HL-60 (cell line): ENCODE results near the gene IPO11.

Experiments used
- DNase-seq, 2 experiments: peaks; one replicate each; pipeline ENCODE4 v3.0.0-alpha.2; 2010 to 2020; ENCODE audit warnings: low read depth in 1 of 2, low spot score in 1 of 2
- H3K27ac ChIP-seq: fragments of 250-450 bp; sonication (Bioruptor Pico); replicated peaks from 2 replicates; pipeline ENCODE4 v1.5.1; 2020; ENCODE audit warnings: mild to moderate bottlenecking, moderate library complexity
- H3K27me3 ChIP-seq: fragments of 250-450 bp; sonication (Bioruptor Pico); 2 replicates; pipeline ENCODE4 v1.5.1; 2021; ENCODE audit warnings: mild to moderate bottlenecking, moderate library complexity; ENCODE audit not compliant: insufficient read depth, poor library complexity, severe bottlenecking
- H3K4me3 ChIP-seq: replicated peaks from 2 replicates; pipeline ENCODE4 v1.5.1; 2011; ENCODE audit warnings: mild to moderate bottlenecking, control low read depth, low read length; ENCODE audit not compliant: insufficient read depth
- GABPA ChIP-seq: IDR thresholded peaks from 2 replicates; pipeline ENCODE4 v1.6.1; 2012; ENCODE audit warnings: low read depth
- POLR2AphosphoS5 ChIP-seq: IDR thresholded peaks from 2 replicates; pipeline ENCODE4 v1.6.1; 2012; ENCODE audit warnings: low read depth
- SPI1 ChIP-seq: IDR thresholded peaks from 2 replicates; pipeline ENCODE4 v1.6.1; 2012; ENCODE audit warnings: low read depth, mild to moderate bottlenecking, borderline replicate concordance
- TF ChIP-seq, protein P1 (sequence below): IDR thresholded peaks from one replicate; pipeline ENCODE4 v1.5.1; 2011; ENCODE audit warnings: low read length, control low read depth, inconsistent platforms; ENCODE audit not compliant: insufficient read depth
- TF ChIP-seq, protein P2 (sequence below): IDR thresholded peaks from 2 replicates; pipeline ENCODE4 v1.6.1; 2012; ENCODE audit warnings: low read depth; ENCODE audit not compliant: insufficient replicate concordance

The IPO11 gene

DNA sequence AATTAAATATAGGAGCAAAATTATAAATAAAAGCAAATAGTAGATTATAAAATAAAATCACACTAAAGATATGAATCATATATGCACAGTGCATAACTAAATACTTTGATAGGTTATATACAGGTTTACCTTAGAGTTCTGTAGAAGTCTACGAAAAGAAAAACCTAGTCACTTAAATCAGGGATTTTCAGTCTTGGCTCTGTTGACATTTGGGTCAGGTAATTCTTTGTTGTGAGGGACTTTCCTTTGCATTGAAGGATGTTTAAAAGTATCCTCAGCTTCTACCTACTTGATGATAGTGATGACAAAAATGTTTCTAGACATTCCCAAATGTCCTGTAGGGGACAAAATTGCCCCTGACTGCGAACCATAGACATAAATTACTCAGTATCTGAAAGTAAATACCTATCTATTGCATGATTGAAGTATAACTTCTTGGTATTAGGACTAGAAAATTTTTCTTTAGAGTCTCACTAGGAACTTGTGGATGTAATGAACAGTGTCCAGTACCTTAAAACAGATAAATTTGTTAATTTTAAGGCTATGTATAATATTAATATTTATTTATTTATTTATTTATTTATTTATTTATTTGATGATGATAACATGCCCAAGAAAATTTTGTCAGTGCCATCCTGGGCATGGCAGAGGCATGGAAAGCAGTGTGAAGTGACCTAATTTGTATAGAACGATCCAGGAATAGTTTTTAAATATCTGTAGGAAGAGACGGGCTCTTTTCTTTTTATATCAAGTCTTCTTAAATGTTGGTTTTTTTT lies 122.1 kb downstream of the IPO11 start:
- Histone ChIP-seq H3K27me3 (no peaks in the 10 kb centered on the region), H3K27ac (no peak overlapping the region), H3K4me3 (no peak overlapping the region)
- DNase-seq, result no peak
- TF ChIP-seq SPI1 (no peak), POLR2AphosphoS5 (no peak), GABPA (no peak)
- TF ChIP-seq, protein P1, sequence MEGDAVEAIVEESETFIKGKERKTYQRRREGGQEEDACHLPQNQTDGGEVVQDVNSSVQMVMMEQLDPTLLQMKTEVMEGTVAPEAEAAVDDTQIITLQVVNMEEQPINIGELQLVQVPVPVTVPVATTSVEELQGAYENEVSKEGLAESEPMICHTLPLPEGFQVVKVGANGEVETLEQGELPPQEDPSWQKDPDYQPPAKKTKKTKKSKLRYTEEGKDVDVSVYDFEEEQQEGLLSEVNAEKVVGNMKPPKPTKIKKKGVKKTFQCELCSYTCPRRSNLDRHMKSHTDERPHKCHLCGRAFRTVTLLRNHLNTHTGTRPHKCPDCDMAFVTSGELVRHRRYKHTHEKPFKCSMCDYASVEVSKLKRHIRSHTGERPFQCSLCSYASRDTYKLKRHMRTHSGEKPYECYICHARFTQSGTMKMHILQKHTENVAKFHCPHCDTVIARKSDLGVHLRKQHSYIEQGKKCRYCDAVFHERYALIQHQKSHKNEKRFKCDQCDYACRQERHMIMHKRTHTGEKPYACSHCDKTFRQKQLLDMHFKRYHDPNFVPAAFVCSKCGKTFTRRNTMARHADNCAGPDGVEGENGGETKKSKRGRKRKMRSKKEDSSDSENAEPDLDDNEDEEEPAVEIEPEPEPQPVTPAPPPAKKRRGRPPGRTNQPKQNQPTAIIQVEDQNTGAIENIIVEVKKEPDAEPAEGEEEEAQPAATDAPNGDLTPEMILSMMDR, result no peak
- TF ChIP-seq, protein P2, sequence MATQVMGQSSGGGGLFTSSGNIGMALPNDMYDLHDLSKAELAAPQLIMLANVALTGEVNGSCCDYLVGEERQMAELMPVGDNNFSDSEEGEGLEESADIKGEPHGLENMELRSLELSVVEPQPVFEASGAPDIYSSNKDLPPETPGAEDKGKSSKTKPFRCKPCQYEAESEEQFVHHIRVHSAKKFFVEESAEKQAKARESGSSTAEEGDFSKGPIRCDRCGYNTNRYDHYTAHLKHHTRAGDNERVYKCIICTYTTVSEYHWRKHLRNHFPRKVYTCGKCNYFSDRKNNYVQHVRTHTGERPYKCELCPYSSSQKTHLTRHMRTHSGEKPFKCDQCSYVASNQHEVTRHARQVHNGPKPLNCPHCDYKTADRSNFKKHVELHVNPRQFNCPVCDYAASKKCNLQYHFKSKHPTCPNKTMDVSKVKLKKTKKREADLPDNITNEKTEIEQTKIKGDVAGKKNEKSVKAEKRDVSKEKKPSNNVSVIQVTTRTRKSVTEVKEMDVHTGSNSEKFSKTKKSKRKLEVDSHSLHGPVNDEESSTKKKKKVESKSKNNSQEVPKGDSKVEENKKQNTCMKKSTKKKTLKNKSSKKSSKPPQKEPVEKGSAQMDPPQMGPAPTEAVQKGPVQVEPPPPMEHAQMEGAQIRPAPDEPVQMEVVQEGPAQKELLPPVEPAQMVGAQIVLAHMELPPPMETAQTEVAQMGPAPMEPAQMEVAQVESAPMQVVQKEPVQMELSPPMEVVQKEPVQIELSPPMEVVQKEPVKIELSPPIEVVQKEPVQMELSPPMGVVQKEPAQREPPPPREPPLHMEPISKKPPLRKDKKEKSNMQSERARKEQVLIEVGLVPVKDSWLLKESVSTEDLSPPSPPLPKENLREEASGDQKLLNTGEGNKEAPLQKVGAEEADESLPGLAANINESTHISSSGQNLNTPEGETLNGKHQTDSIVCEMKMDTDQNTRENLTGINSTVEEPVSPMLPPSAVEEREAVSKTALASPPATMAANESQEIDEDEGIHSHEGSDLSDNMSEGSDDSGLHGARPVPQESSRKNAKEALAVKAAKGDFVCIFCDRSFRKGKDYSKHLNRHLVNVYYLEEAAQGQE, result no peak

DNA sequence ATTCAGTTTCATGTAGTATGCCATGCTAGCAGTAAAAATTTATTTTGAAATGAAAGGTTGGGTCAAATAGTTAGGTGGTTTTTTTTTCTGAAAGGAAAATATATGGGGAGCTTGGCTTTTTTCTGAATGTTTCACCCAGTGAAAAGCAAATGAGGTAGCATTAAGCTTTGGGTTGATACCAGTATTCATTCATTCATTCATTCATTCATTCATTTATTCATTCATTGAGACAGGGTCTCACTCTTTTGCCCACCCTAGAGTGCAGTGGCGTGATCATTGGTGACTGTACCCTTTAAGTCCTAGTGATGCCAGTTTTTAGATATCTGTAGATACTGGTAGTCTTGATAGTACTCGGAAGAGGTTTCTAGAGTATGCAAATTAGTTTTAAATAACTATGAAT lies 123.7 kb downstream of the IPO11 start:
- no peak for TF ChIP-seq SPI1
- TF ChIP-seq, protein P1, result no peak
- no peak for TF ChIP-seq POLR2AphosphoS5
- TF ChIP-seq, protein P2, result no peak
- no peak for TF ChIP-seq GABPA
- no peak for DNase-seq
- Histone ChIP-seq H3K27ac (no peak overlapping the region), H3K27me3 (no peaks in the 10 kb centered on the region), H3K4me3 (no peak overlapping the region)

DNA sequence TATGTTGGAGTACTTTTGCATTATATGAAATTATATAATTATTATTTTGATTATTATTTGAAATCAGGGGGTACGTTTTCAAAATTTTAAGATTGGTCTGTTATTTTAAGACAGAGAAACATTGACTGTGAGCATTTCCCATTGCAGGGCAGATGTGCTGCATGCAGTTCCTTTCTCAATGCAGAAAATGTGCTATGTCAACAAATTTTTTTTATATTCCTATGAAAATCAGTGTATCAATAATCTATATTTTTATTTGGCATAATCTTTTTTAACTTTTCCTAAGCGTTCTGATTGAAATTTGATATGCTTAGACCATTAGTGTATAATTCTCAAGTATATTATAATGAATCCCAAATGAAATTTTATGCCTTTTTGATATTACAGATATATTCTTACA lies 124.2 kb downstream of the IPO11 start:
- DNase-seq, result no peak
- H3K4me3 ChIP-seq, result no peak overlapping the region
- H3K27me3 ChIP-seq, result no peaks in the 10 kb centered on the region
- H3K27ac ChIP-seq, result no peak overlapping the region
- TF ChIP-seq POLR2AphosphoS5, result no peak
- TF ChIP-seq, protein P1, result no peak
- TF ChIP-seq, protein P2, result no peak
- TF ChIP-seq SPI1, result no peak
- TF ChIP-seq GABPA, result no peak
